Cardiac septum (tissue), 1 donor: ENCODE measurements around the gene TTC23L. TPM values are rescaled to one million over a fixed set of nuclear protein-coding genes. Genes with fewer than 3 reads are reported as not detected.
"Not testable (repeated sequence)": the region's sequence is repeated elsewhere in the genome, so short reads cannot be mapped to it uniquely, and the experiment has no call there.

Source experiments
- DNase-seq: peaks from one replicate; pipeline ENCODE4 v3.0.0-alpha.2; 2020; ENCODE audit warnings: low spot score
- intact Hi-C: fragments of 100-400 bp; cut with DNase I; formaldehyde crosslinking; loops from one replicate; pipeline ENCODE4 v1.14.0; 2022
- total RNA-seq: library from RNA; stranded (reverse); fragmentation: NEBNext Ultra II Directional; extraction: Animal tissue kit (Norgen Biotek cat#: 25700); gene quantifications from one replicate; pipeline ENCODE4 v1.2.1, GENCODE V29; 2021
- donor health status: DM: no; HTN: no; CAD: no.

The TTC23L gene
- total RNA-seq, 1 donor from 2014 or later: 0.32 TPM

- intact Hi-C loops: no loop called here
- no peak for DNase-seq
These were observed 66.6 kb downstream of the TTC23L start for GRCh38 chr5:34905564-34905963.

GRCh38 chr5:34913072-34913471 lies 74.1 kb downstream of the TTC23L start:
- DNase-seq: no peak
- intact Hi-C loops: no loop called here

- no peak for DNase-seq
- intact Hi-C loops: loop anchor here (1.0 kb wide), 1 partner anchor 15 kb away; the partner anchor contains the start of gene DNAJC21
These were observed 75.7 kb downstream of the TTC23L start for GRCh38 chr5:34914671-34915138.

GRCh38 chr5:34915139-34915855 lies 76.3 kb downstream of the TTC23L start, which contains the start of the genes BRIX1 and RAD1:
Gene BRIX1 (plus strand): TSS chr5:34915711. CDS start chr5:34915739, 28 bp downstream.
Gene RAD1 (minus strand): TSS chr5:34915504. CDS start chr5:34914892, 612 bp downstream.
- intact Hi-C loops: loop anchor here (1.0 kb wide), 1 partner anchor 14 kb away; the partner anchor contains the start of gene DNAJC21
- DNase-seq: peak; percentile 99

GRCh38 chr5:34915856-34916192 lies 76.9 kb downstream of the TTC23L start:
- intact Hi-C loops: loop anchor here (1.0 kb wide), 1 partner anchor 13 kb away; the partner anchor contains the start of gene DNAJC21
- DNase-seq: no peak

- intact Hi-C loops: no loop called here
These were observed 77.6 kb downstream of the TTC23L start for GRCh38 chr5:34916518-34916917.

GRCh38 chr5:34918025-34918424 lies 79.1 kb downstream of the TTC23L start:
- DNase-seq: no peak
- intact Hi-C loops: no loop called here

More at GRCh38 chr5:34916518-34916917, 77.6 kb downstream of the TTC23L start:
- DNase-seq: no peak

- DNase-seq: no peak
- intact Hi-C loops: no loop called here
These were observed 80.1 kb downstream of the TTC23L start for GRCh38 chr5:34919077-34919476.

GRCh38 chr5:34923256-34923655 lies 84.3 kb downstream of the TTC23L start:
- intact Hi-C loops: loop anchor here (10.0 kb wide), 1 partner anchor 918 kb away; the partner anchor contains the start of gene AMACR
- not testable (repeated sequence) for DNase-seq

- DNase-seq: no peak
- intact Hi-C loops: loop anchor here (10.0 kb wide), 1 partner anchor 919 kb away; the partner anchor contains the start of gene AMACR
These were observed 84.9 kb downstream of the TTC23L start for GRCh38 chr5:34923694-34924461.

- DNase-seq: no peak
- intact Hi-C loops: loop anchor here (10.0 kb wide), 1 partner anchor 920 kb away; the partner anchor contains the start of gene AMACR
These were observed 85.5 kb downstream of the TTC23L start for GRCh38 chr5:34924462-34924765.

GRCh38 chr5:34926318-34926888 lies 87.4 kb downstream of the TTC23L start:
- no peak for DNase-seq
- intact Hi-C loops: loop anchor here (10.0 kb wide), 1 partner anchor 922 kb away; the partner anchor contains the start of gene AMACR

GRCh38 chr5:34927785-34928184 lies 88.8 kb downstream of the TTC23L start:
- DNase-seq: no peak
- intact Hi-C loops: loop anchor here (10.0 kb wide), 1 partner anchor 923 kb away; the partner anchor contains the start of gene AMACR

GRCh38 chr5:34928267-34928666 lies 89.3 kb downstream of the TTC23L start:
- DNase-seq: no peak
- intact Hi-C loops: loop anchor here (10.0 kb wide), 1 partner anchor 923 kb away; the partner anchor contains the start of gene AMACR

- intact Hi-C loops: loop anchor here (1.0 to 10.0 kb wide), 2 partner anchors 14 to 924 kb away; partner anchors contain the start of genes AMACR, BRIX1 and RAD1
- peak; percentile 99 for DNase-seq
These were observed 90.3 kb downstream of the TTC23L start, which contains the start of gene DNAJC21 for GRCh38 chr5:34929134-34929719. Gene DNAJC21 (plus strand): TSS chr5:34929559. CDS start chr5:34929820, 261 bp downstream.

- intact Hi-C loops: loop anchor here (1.0 to 10.0 kb wide), 2 partner anchors 15 to 925 kb away; partner anchors contain the start of genes AMACR, BRIX1 and RAD1
- peak; percentile 92 for DNase-seq
These were observed 90.9 kb downstream of the TTC23L start for GRCh38 chr5:34929720-34930461.

GRCh38 chr5:34930462-34930844 lies 91.5 kb downstream of the TTC23L start:
- no peak for DNase-seq
- intact Hi-C loops: no loop called here

GRCh38 chr5:34930870-34931269 lies 91.9 kb downstream of the TTC23L start:
- intact Hi-C loops: no loop called here
- no peak for DNase-seq
